K562 treated with DMSO at 1 percent for 4 hours (cell line): ENCODE measurements around the gene SMC5. TPM values are rescaled to one million over a fixed set of nuclear protein-coding genes. Genes with fewer than 3 reads are reported as not detected.

ENCODE experiments used
- total RNA-seq: library from RNA; unstranded; fragments of 300-600 nt; gene quantifications from 2 replicates; pipeline ENCODE4 v1.2.3, GENCODE V29; 2022; ENCODE audit not compliant: insufficient read depth

Gene SMC5
- 4.7 and 9.2 TPM in 2 replicates for total RNA-seq

GRCh38 chr9:70258692-70259511 is at the start of gene SMC5:
TSS of gene SMC5 (plus strand) at chr9:70258978. CDS start at chr9:70259079, 101 bp downstream.

Other genes with a start within 250 kb of the SMC5 start
- gene MAMDC2, start 215.1 kb upstream of the SMC5 start, total RNA-seq = not detected in 2 replicates
- gene KLF9, start 155.7 kb downstream of the SMC5 start, total RNA-seq = 10.0 and 11.6 TPM in 2 replicates